GM19324 (cell line): ENCODE results near the gene TMEM130.

Source experiments
- ATAC-seq: cut with Tn5 transposase; IDR thresholded peaks from one replicate; pipeline ENCODE4 v1.9.1; 2021; ENCODE audit warnings: mild to moderate bottlenecking, moderate library complexity; ENCODE audit not compliant: unreplicated experiment, low FRiP score

TMEM130 gene

GRCh38 chr7:98869597-98870120 lies at the start of gene TMEM130:
TMEM130 (minus strand) TSS chr7:98870014; CDS start chr7:98869861, 153 bp downstream.
- ATAC-seq = no peak

GRCh38 chr7:98917331-98917730 lies 47.5 kb upstream of the TMEM130 start:
- ATAC-seq = no peak

- no peak for ATAC-seq
Observed at GRCh38 chr7:98913612-98914011, 43.8 kb upstream of the TMEM130 start.

- ATAC-seq = no peak
Observed at GRCh38 chr7:98913026-98913425, 43.2 kb upstream of the TMEM130 start.

GRCh38 chr7:98911916-98912315 lies 42.1 kb upstream of the TMEM130 start:
- no peak for ATAC-seq

- no peak for ATAC-seq
Observed at GRCh38 chr7:98910427-98910826, 40.6 kb upstream of the TMEM130 start.

- no peak for ATAC-seq
Observed at GRCh38 chr7:98909487-98909886, 39.7 kb upstream of the TMEM130 start.

GRCh38 chr7:98908585-98908984 lies 38.8 kb upstream of the TMEM130 start:
- no peak for ATAC-seq

- ATAC-seq = no peak
Observed at GRCh38 chr7:98907570-98907969, 37.8 kb upstream of the TMEM130 start.

- no peak for ATAC-seq
Observed at GRCh38 chr7:98903246-98903645, 33.4 kb upstream of the TMEM130 start.

GRCh38 chr7:98902523-98902922 lies 32.7 kb upstream of the TMEM130 start:
- ATAC-seq = no peak

- no peak for ATAC-seq
Observed at GRCh38 chr7:98900815-98901214, 31.0 kb upstream of the TMEM130 start.

- no peak for ATAC-seq
Observed at GRCh38 chr7:98899816-98900215, 30.0 kb upstream of the TMEM130 start.

- no peak for ATAC-seq
Observed at GRCh38 chr7:98892609-98893008, 22.8 kb upstream of the TMEM130 start.

- ATAC-seq = no peak
Observed at GRCh38 chr7:98887038-98887437, 17.2 kb upstream of the TMEM130 start.

- no peak for ATAC-seq
Observed at GRCh38 chr7:98884416-98884815, 14.6 kb upstream of the TMEM130 start.

- no peak for ATAC-seq
Observed at GRCh38 chr7:98881561-98882315, 11.9 kb upstream of the TMEM130 start.

- no peak for ATAC-seq
Observed at GRCh38 chr7:98880485-98880884, 10.7 kb upstream of the TMEM130 start.

- ATAC-seq = no peak
Observed at GRCh38 chr7:98879979-98880315, 10.1 kb upstream of the TMEM130 start.

- ATAC-seq = peak; percentile 74
Observed at GRCh38 chr7:98879198-98879978, 9.6 kb upstream of the TMEM130 start.

GRCh38 chr7:98878365-98879197 lies 8.8 kb upstream of the TMEM130 start, which contains the start of gene TRRAP:
TRRAP (plus strand) TSS chr7:98878532; CDS start chr7:98881151, 2,619 bp downstream.
- ATAC-seq = peak; percentile 71
